C4-2B (cell line): ENCODE measurements around the gene PEPD.

Source experiments
- H3K27ac ChIP-seq: fragments of 450-650 bp; 2 replicates; pipeline ENCODE4 v1.5.1; 2017
- CTCF ChIP-seq: fragments of 450-650 bp; conservative IDR thresholded peaks from 2 replicates; pipeline ENCODE4 v1.5.1; 2017; ENCODE audit warnings: mild to moderate bottlenecking
- ZFX ChIP-seq: fragments of 450-650 bp; IDR thresholded peaks from 2 replicates; pipeline ENCODE4 v1.6.1; 2017

Gene PEPD

GRCh38 chr19:33488826-33489225 lies 32.8 kb downstream of the PEPD start:
- TF ChIP-seq CTCF (no peak), ZFX (no peak)
- no peak overlapping the region for H3K27ac ChIP-seq

GRCh38 chr19:33487901-33488800 lies 33.4 kb downstream of the PEPD start:
- TF ChIP-seq CTCF: no peak
- TF ChIP-seq ZFX: no peak
- H3K27ac ChIP-seq: no peak overlapping the region

GRCh38 chr19:33486936-33487811 lies 34.4 kb downstream of the PEPD start:
- TF ChIP-seq CTCF: no peak
- no peak for TF ChIP-seq ZFX
- H3K27ac ChIP-seq: no peak overlapping the region

GRCh38 chr19:33486407-33486806 lies 35.2 kb downstream of the PEPD start:
- H3K27ac ChIP-seq: no peak overlapping the region
- TF ChIP-seq CTCF: no peak
- TF ChIP-seq ZFX: no peak

GRCh38 chr19:33484226-33484774 lies 37.3 kb downstream of the PEPD start:
- TF ChIP-seq CTCF (no peak), ZFX (no peak)
- H3K27ac ChIP-seq: no peak overlapping the region

GRCh38 chr19:33482476-33482875 lies 39.1 kb downstream of the PEPD start:
- TF ChIP-seq CTCF (no peak), ZFX (no peak)
- no peak overlapping the region for H3K27ac ChIP-seq
